WTC11 (cell line): ENCODE measurements around the gene SIX4.

Experiments used
- GRHL2 ChIP-seq: fragments of 250-450 bp; sonication (Bioruptor Pico); IDR thresholded peaks from 2 replicates; pipeline ENCODE4 v1.8.0; 2022; ENCODE audit warnings: mild to moderate bottlenecking, moderate library complexity; ENCODE audit not compliant: insufficient replicate concordance, severe bottlenecking
- TP53 ChIP-seq: sonication (generic); formaldehyde crosslinking; IDR thresholded peaks from 2 replicates; pipeline ENCODE4 v1.8.1; 2023; ENCODE audit warnings: mild to moderate bottlenecking, missing genetic modification reagents

DNA sequence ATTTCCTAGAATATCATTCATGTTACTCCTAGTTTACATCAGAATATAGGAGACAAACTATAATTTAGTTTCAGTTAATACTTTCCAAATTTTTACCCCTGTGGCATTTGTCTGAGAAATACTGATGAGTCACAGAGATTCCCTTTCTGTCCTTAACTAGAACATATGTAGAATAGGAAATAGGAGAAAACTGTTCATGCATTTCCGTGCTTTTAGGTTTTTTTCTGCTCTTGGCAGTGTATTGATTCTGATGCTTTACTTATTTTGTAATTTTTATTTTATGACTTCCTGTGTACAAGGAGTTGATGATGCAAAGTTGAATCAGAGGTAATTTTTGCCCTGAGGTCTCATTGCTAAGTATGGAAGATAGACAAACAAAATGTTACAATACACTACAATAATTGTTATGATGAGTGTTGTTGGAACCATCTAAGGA is 33.4 kb upstream of the SIX4 start:
- TF ChIP-seq TP53 = no peak
- TF ChIP-seq GRHL2 (CRISPR knock-in tag) = no peak
